ENCODE measurements around the gene RAP1GAP. TPM values are rescaled to one million over a fixed set of nuclear protein-coding genes. Genes with fewer than 3 reads are reported as not detected.

Gene RAP1GAP
- polyA plus RNA-seq, 5 donors = 21.3 to 57.9 (median 47.0) TPM

- DNase-seq = no peak
Observed at GRCh38 chr1:21610989-21611785, 58.0 kb downstream of the RAP1GAP start.

- DNase-seq = no peak
Observed at GRCh38 chr1:21610027-21610426, 59.1 kb downstream of the RAP1GAP start.

GRCh38 chr1:21608798-21609197 is 60.4 kb downstream of the RAP1GAP start:
- no peak for DNase-seq

GRCh38 chr1:21607549-21608529 is 61.3 kb downstream of the RAP1GAP start:
- peak in 1 of 2 donors; percentile 57 for DNase-seq

GRCh38 chr1:21605964-21606705 is 63.0 kb downstream of the RAP1GAP start:
- DNase-seq = no peak

GRCh38 chr1:21605012-21605715 is 64.0 kb downstream of the RAP1GAP start:
- no peak for DNase-seq

GRCh38 chr1:21604208-21604957 is 64.8 kb downstream of the RAP1GAP start:
- DNase-seq = no peak

GRCh38 chr1:21603177-21604138 is 65.7 kb downstream of the RAP1GAP start:
- no peak for DNase-seq

- no peak for DNase-seq
Observed at GRCh38 chr1:21601278-21602048, 67.7 kb downstream of the RAP1GAP start.

GRCh38 chr1:21599402-21599801 is 69.8 kb downstream of the RAP1GAP start:
- DNase-seq = no peak

GRCh38 chr1:21598904-21599303 is 70.3 kb downstream of the RAP1GAP start:
- no peak for DNase-seq

GRCh38 chr1:21598417-21598816 is 70.7 kb downstream of the RAP1GAP start:
- no peak for DNase-seq

- DNase-seq = no peak
Observed at GRCh38 chr1:21597753-21598152, 71.4 kb downstream of the RAP1GAP start.

GRCh38 chr1:21596628-21597027 is 72.5 kb downstream of the RAP1GAP start:
- no peak for DNase-seq

GRCh38 chr1:21596174-21596573 is 73.0 kb downstream of the RAP1GAP start:
- DNase-seq = no peak

GRCh38 chr1:21594935-21595897 is 73.9 kb downstream of the RAP1GAP start:
- DNase-seq = no peak

GRCh38 chr1:21594501-21594900 is 74.7 kb downstream of the RAP1GAP start:
- no peak for DNase-seq
